HG03060 (cell line): ENCODE measurements around the gene SEPTIN1.
"Not testable (repeated sequence)": the region's sequence is repeated elsewhere in the genome, so short reads cannot be mapped to it uniquely, and the experiment has no call there.

ENCODE experiments used
- ATAC-seq: cut with Tn5 transposase; IDR thresholded peaks from one replicate; pipeline ENCODE4 v1.9.1; 2021; ENCODE audit warnings: low read depth, moderate number of reproducible peaks; ENCODE audit not compliant: unreplicated experiment

The SEPTIN1 gene

GRCh38 chr16:30406795-30407101, 24.4 kb upstream of the SEPTIN1 start:
- ATAC-seq: no peak

- ATAC-seq: no peak
These were observed 19.5 kb upstream of the SEPTIN1 start for GRCh38 chr16:30401768-30402425.

- no peak for ATAC-seq
These were observed 17.2 kb upstream of the SEPTIN1 start for GRCh38 chr16:30399435-30400186.

- ATAC-seq: no peak
These were observed 16.5 kb upstream of the SEPTIN1 start for GRCh38 chr16:30398661-30399434.

GRCh38 chr16:30397776-30398660, 15.7 kb upstream of the SEPTIN1 start:
- ATAC-seq: no peak

- ATAC-seq: no peak
These were observed 14.7 kb upstream of the SEPTIN1 start for GRCh38 chr16:30397056-30397455.

- ATAC-seq: not testable (repeated sequence)
These were observed 14.3 kb upstream of the SEPTIN1 start for GRCh38 chr16:30396627-30397026.

GRCh38 chr16:30395992-30396585, 13.7 kb upstream of the SEPTIN1 start:
- no peak for ATAC-seq

- ATAC-seq: no peak
These were observed 13.0 kb upstream of the SEPTIN1 start, which contains the start of gene ZNF48 for GRCh38 chr16:30395155-30395991. Gene ZNF48 (plus strand): TSS chr16:30395420. CDS start chr16:30395795, 375 bp downstream.

GRCh38 chr16:30394592-30395154, 12.3 kb upstream of the SEPTIN1 start:
- ATAC-seq: no peak

GRCh38 chr16:30383521-30383920, 1.2 kb upstream of the SEPTIN1 start:
- ATAC-seq: no peak

GRCh38 chr16:30381291-30382041, 895 bp downstream of the SEPTIN1 start:
- ATAC-seq: no peak

GRCh38 chr16:30380803-30381208, 1.6 kb downstream of the SEPTIN1 start:
- ATAC-seq: no peak

GRCh38 chr16:30380072-30380802, 2.1 kb downstream of the SEPTIN1 start:
- ATAC-seq: no peak

- ATAC-seq: no peak
These were observed 3.1 kb downstream of the SEPTIN1 start for GRCh38 chr16:30379158-30379783.

- ATAC-seq: peak; percentile 55
These were observed 3.9 kb downstream of the SEPTIN1 start for GRCh38 chr16:30378236-30379157.
